ENCODE measurements around the gene AKR1B1.

The AKR1B1 gene

DNA sequence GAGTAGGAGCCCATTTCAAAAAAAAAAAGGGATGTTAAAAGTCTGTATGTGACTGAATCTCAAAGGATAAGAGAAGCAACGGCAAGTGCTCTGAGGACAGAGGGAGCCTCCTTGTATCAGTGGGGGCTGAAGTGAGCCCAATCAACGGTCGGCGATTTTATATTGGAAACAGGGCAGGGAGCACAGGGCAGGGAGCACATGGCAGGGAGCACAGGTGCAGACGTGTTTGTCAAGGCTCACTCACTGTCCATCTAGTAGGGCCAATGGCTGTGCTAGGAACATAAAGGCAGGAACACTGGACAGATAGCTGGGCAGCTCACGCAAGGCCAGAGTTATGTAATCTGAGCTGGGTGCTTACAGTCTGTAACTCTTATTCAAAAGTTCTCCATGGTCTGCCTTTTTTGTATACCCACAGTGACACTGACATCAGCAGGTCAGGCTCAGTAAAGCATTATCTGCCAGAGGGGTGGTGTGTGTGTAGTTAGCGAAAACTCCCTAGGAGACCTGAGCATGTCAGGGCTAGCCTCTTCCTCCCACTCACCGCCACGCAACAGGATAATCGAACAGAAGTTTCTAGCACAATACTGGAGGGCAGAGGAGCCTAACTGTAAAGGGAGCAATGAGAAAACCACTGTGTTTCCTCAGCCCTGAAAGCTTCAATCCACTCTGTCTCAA lies 15.4 kb downstream of the AKR1B1 start:
- DNase-seq: no peak

DNA sequence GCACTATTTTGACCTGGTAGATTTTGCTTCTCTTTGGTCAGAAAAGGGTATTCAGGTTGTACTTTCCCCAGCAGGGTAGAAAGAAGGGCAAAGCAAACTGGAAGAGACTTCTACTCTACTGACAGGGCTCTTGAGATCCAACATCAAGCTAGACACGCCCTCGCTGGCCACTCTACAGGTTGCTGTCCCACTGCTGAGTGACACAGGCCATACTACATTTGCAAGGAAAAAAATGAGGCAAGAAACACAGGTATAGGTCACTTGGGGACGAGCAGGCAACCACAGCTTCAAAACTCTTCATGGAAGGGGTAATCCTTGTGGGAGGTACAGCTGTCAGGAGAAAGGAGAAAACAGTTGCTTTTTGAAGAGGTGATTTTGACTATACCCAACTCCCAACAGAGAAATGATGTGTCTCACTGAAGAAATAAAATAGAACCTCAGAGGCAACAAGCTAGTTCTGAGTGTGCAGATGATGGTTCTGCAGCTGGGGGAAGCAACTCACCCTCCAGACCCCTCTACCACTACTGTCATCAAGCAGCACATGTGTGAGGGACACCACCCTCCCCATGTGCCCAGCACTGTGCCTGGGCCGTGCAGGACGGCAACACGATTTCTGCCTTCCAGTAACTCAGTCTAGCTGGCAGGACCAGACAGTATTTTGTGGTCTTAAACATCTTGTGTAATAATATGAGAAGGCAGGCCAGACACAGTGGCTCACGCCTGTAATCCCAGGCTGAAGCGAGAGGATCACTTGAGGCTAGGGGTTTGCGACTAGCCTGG lies 16.3 kb downstream of the AKR1B1 start:
- DNase-seq: no peak

DNA sequence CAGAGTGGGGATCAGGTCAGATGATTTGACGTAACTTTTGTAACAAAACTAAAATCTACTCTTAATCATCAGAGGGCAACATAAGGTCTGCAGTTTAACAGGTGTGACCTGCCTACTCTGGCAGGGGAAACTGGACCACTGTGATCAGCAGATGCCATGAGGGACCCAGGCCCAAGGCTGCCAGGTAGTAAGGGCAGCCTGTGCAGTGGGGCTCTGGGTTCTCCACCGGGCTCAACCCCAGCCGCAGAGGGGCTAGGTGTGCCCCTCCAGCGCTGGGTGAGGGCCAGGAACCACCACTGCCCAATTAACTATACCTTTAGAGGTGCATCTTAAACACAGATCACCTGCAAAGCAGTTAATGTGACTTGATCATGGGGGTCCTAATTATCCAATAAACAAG lies 17.6 kb downstream of the AKR1B1 start:
- DNase-seq: no peak

DNA sequence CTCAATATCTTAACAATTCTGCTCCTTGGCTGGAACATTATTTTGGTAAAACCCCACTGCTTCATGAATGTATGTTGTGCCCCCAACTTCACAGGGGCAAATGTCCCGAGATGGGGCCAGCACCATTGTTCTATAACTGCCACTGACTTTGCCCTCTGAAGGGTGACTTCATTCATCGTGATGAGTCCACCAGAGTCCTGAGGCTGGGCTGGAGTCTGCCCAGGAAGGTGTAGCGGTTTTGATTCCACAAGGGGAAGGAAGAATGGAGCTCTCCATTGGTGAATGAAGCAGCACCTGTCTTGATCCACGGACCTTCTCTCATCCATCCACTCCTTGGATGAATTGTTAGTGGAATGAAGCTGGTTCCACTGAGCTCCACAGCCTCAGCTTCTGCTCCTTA lies 18.4 kb downstream of the AKR1B1 start:
- DNase-seq: no peak

DNA sequence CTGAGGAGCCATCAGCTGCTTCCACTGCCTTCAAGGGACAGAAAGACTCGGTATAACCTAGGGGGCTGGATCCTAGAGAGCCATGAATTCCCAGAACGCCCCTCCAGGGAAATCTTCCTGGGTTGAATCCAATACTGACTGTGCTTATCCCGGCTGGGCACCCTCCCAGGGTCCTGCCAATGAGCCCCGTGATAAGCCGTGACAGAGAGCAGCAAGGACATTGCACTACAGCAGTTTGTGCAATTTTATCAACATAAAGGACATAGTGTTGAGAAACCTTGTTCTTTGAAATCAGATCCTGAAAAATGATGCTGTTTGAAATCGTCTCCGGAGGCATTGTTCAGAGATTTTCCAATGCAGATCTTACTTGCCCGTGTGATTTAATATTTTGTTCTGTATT lies 18.8 kb downstream of the AKR1B1 start:
- DNase-seq: no peak

DNA sequence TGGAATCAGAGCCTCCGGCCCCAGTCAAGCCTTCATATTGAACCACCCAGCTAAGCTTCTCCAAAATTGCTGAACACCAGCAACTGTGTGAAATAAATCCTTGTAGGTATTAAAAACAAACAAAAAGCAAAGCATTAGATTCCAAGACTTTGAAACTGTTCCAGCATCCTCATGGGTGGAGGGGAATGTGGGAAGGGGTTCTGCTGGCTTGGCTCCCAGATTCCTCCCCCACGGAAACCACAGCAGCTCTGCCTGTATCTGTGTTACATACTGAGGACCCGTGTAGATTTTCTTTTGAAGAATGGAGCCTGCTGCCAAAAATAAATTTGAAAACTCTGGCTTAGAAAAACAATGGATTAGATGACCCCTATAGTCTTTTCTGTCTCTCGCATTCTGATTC lies 20.0 kb downstream of the AKR1B1 start:
- no peak for DNase-seq

DNA sequence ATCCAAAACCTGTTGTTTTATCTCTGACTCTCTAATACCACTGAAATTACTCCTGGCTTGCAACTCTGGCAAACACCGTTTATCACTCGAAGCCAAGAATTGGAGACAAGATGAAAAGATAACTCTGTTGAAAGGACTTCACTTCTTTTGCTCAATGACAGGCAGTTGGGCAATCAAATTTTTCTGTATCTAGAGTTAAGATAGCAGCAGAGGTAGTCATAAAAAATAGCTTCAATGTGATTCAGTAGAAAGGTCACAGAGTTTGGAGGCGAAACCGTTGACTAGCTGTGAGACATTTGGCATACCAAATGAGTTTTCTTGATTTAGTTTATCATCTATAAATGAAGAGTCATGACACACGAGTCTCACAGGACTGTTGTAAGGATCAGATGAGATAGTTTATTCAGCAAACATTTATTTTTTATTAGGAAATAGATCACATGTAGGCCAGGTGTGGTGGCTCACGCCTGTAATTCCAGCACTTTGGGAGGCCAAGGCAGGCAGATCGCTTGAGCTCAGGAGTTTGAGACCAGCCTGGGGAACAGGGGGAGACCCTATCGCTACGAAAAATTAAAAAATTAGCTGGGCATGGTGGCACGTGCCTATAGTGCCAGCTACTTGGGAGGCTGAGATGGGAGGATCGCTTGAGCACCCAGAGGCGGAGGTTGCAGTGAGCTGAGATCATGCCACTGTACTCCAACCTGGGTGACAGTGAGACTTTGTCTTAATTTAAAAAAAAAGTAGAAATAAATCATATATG lies 23.6 kb downstream of the AKR1B1 start:
- DNase-seq: no peak

DNA sequence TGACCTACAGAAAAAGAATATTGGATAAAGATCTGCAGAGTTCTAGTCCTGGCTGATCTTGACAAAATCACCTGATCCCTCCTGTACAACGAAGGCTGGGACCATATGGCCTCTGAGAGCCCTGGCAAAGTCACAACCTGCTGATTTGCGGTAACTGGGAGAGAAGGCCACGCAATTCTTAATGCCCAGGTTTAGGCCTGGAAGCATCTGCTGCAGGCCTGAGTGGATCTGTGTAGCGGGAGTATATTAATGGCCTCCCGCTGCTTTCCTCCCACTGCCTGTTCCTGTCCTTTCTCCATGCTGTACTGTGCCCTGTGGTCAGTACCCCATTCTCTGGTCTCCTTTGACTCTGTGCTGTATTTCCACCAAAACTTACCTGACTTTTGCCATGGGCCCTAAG lies 24.2 kb downstream of the AKR1B1 start:
- DNase-seq: no peak

DNA sequence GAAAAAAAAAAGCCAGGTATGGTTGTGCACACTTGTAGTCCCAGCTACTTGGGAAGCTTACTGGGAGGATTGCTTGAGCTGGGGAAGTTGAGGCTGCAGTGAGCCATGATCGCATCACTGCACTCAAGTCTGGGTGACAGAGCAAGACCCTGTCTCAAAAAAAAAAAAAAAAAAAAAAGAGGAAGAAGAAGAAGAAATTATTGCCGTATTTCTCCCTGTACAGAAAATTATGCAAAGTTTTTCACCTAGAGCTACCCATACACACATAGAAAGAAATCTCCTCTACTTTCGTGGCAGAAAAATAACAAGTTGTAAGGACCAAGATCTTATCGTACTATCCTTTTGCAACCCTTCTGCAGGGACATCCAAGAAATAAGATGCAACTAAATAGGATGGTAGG lies 25.5 kb downstream of the AKR1B1 start:
- DNase-seq: no peak

DNA sequence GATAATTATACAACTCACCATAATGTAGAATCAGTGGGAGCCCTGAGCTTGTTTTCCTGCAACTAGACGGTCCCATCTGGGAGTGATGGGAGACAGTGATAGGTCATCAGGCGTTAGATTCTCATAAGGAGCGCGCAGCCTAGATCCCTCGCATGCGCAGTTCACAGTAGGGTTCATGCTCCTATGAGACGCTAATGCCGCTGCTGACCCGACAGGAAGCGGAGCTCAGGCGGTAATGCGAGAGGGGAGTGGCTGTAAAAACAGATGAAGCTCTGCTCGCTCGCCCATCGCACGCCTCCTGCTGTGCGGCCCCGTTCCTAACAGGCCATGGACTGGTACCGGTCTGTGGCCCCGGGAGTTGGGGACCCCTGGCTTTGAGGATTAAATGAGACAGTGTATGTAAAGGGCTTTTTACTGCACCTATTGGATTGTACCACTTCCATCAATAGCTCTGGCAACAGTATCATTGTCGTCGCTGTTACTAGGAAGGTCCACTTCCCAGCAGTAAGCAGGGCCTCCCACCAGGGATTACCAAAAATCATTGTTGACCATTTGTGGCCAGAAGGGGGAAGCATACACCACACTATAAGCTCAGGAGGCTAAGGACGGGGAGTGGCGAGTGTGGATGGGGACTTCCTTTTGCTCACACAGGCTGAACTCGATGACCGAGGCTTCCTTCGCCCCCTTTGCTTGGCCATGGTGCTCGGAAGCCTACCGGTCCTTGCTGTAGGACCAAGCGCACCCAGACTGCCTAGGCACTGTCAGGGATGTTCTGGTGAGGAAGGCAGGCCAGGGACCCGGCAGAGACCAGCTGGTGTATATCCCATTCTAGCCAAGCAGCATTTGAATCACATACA lies 26.4 kb downstream of the AKR1B1 start:
- peak; percentile 67 to 75 for DNase-seq

DNA sequence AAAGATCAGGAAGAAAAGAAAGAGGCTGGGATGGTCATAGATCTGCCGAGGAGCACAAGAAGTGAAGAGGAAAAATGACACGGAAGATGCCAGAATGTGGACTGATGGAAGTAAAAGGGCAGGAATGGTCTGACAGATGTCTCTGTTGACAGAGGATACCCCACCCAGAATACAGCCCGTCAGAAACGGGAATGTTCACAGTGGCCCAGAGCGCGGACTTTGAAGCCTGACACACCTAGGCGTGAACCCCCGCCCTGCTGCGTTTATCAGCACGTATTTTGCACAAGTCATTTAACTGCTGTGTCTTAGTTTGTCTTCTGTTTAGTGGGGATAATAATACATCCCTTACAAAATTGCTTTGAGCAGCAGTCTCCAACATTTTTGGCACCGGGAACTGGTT lies 27.1 kb downstream of the AKR1B1 start:
- no peak for DNase-seq

DNA sequence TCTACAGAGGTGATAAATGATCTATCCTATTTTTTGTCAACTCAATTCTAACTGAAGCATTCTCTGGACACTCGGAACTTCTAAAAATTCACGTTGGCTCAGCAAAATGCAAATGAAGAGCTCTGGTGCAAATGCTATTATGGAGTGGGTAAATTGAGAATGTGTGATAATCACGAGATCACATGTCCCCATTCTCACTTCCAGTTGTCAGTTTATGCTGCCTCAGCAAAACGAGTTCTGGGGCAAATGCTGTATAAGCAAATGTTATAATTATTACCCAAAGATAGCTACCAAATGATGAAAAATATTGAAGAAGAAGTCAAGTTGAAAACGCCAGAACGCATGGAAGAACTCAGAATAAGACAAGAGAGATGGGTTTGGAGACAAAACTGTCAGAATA lies 29.4 kb downstream of the AKR1B1 start:
- no peak for DNase-seq

DNA sequence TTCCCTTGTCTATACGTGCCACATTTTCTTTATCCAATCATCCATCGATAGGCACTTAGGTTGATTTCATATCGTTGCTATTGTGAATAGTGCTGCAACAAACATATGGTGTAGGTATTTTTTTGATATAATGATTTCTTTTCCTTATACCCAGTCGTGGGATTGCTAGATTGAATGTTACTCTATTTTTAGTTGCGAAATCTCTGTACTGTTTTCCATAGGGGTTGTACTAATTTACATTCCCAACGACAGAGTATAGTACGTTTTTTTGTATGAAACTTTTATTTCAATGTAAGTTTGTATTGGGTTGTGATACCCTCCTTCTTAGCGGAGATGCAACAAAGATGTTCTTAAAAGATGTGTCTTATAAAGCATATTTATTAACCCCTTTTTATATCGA lies 30.0 kb downstream of the AKR1B1 start:
- no peak for DNase-seq

DNA sequence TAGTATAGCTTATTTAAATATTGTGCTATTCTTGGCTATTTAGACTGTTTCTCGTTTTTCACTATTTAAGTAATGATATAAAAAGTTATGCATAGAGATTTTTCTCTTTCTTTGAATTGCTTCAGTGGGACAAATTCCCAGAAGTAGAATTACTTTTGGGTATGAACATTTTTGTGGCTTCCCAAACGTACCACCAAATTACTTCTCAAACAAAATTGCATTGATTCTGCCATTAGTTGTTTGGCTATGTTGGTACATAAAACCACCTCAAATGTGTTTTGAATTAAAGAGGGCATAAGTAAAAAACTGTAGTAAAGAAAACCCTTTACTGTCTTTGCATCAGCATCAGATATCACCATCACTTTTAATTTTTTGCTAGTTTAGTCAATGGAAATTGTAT lies 31.0 kb downstream of the AKR1B1 start:
- no peak for DNase-seq

DNA sequence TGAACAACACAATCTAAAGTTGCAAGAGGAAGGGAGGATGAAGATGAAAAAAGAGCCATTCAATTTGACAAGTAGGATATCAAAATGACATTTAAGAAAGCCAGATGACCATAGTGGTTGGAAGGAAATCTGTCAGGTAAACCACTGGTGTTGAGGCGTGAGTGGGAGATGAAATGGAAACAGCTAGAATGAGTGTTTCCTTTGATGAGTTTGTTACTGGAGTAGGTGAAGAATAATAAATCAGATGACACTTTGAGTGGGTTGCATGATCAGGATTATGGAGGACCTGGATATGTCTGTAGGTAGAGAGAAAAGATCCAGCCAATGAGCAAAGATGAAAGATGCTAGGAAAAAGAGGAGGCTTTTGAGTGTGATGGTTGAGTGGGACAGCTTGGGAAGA lies 33.1 kb downstream of the AKR1B1 start:
- no peak for DNase-seq

DNA sequence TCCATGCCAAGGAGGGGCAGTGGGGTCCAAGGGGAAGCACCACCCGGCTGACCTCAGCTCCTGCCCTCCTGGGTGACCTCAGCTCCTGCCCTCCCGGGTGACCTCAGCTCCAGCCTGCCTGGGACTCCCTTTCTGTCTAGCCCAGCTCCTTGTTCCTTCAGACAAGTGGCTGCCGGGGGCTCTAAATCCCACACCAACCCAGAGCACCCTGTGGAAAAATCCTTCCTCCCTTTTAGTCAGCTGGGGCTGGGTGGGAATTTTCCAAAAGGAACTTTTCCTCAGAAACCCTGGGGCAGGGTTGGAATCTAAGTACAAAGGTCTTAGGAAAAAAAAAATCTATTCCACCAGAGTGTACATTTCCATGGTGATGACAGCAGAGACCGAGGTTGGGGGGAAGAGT lies 36.3 kb downstream of the AKR1B1 start:
- no peak for DNase-seq

DNA sequence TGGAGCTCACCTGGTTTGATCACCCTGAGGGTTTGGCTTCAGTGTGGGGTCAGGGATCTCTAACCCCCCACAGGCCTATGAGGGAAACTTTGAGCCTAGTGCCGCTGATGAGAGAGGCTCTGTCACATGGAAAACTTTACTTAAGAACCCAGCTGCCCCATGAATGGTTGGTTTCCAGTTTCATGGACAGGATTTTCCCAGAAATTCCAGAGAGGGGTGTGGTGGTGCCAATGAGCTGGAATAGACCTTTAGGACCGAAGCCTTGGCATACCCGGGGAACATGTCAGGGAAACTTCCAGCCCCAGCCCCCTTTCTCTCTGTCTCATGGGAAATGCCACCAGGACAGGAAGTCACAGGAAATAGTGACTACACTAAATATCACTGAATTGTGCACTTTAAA lies 36.9 kb downstream of the AKR1B1 start:
- no peak for DNase-seq

DNA sequence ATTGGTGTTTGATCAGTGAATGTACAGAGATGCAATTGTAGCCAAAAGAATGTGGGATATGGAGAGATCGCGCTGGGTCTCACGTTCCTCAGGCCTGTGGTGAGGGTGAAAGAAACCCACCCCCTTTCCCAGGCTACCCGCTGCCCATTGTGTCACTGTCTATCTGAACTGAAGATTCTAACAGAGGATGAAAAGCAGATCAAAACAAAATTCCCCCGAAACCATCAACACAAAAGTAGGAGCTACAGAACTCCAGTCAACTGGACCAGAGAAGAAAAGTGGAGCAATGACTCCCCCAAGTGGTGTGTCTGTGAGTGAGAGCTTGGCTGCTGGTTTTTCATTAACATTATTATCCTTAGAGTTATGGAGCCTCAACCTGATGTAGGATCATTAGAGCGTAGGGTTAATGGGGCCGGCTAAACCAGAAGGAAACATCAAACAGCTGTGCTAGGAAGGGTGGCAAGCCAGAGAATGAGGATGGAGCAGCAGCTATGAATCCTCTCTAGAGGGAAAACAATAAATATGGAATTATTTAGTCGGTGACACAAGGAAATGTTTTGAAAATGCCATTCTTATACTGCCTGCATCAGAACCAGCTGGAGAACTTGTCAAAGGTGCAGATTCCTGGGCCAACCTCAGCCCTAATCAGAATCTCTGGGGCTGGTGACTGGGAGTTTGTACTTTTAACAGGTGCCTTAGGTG lies 38.3 kb downstream of the AKR1B1 start:
- DNase-seq: no peak

DNA sequence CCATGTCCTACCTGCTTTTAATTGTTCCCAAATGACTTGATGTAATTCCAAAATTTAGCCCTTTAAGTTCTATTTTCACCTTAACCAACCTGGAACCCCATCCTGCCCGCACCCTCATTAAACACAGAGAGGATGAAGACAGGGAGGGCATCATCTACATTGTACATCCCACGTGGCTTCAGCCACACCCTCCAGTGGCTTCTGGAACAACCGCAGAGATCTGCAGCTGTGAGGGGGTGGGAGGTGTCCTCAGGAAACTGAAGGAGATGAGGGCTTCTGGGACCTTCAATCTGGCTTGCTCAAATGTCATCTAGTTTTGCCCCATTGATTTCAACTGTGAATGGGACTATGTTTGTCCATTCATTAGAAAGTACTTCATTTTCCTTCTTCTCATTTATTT lies 39.0 kb downstream of the AKR1B1 start:
- no peak for DNase-seq

DNA sequence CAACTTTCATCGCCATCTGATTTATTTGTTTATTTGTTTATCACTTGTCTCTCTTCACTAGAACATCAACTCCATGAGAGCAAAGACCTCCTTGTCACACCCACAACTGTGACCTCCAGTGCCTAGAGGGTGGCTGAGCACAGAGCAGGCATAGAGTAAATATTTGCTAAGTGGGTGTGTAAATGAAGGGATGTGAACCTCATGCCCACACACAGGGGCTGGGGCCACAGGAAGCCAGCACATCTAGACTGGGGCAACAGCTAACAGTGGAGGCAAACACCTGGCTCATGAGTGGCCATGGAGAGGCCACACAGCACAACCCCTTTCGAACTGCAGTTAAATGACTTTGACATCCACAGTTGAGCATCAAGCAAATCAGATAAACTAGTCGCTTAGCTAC lies 39.8 kb downstream of the AKR1B1 start:
- DNase-seq: no peak

DNA sequence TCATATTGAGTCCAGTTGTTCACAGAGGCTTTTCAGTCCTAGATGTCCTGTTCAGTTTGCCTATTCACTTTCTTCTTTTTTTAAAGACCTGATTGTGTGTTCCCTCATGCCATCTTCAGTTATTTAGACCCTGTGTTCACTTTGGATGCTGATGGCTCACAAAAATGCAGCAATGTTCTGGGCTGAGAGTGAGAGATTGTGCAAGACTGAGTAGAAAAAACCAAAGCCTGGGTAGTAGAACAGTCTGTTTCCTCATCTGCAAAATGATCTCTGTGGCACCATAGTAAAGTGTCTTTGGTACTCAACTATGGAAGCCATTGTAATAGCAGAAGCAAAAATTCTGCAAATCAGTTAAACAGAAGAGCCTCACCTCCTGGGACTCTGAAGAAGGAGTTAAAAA lies 43.2 kb downstream of the AKR1B1 start:
- DNase-seq: no peak

DNA sequence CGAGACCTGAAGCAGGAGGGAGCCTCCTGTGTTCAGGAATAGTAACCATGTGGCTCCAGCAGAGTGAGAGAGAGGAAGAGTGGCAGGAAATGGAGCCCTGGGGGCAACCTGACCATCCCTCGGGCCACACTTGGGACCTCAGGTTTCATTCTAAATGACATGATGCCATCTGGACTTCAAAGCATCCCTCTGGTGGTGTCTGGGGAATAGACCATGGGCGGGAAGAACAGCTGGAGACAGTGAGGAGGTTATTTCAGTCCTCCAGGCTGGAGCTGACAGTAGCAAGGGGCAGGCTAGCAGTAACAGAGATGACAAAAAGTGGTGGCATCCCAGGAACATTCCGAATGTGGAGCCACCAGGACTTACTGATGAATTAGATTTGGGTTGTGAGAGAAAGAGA lies 44.8 kb downstream of the AKR1B1 start:
- DNase-seq: no peak

DNA sequence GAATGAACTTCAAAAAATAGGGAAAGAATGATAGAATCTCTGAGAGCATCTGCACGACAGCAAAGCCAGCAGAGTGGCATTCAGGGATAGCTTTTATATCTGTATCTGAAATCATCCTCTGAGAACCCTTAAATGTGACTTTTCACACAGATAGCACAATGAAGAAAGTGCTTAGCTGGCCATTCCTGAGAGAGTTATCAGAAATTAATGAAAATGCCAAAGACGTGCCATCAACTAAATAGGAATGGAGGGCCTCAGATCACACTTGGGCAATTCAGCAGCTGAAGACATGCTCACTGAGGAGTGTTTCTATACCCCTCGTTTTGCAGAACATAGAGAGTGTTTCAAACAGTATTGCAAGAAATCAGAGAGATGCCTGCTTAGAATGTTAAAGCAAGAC lies 51.6 kb downstream of the AKR1B1 start:
- DNase-seq: no peak
